Epithelial cell of proximal tubule (primary cell): ENCODE data around the gene SLC2A13. TPM values are rescaled to one million over a fixed set of nuclear protein-coding genes. Genes with fewer than 3 reads are reported as not detected.

Source experiments
- DNase-seq: peaks from one replicate; pipeline ENCODE4 v3.0.0-alpha.2; 2011; ENCODE audit warnings: low read depth
- H3K4me3 ChIP-seq: 2 replicates; pipeline ENCODE4 v1.5.1; 2011; ENCODE audit warnings: low read depth, mild to moderate bottlenecking, low read length
- total RNA-seq: library from RNA; depleted of rRNA; stranded (reverse); fragments of >200 nt; gene quantifications from 2 replicates; pipeline ENCODE4 v1.2.3, GENCODE V29; 2015
- TF ChIP-seq, protein P1 (sequence below): conservative IDR thresholded peaks from 2 replicates; pipeline ENCODE4 v1.5.1; 2012; ENCODE audit warnings: low read depth, mild to moderate bottlenecking, low read length

SLC2A13 gene
- total RNA-seq, 1 donor from 2014 or later: 4.6 TPM

DNA sequence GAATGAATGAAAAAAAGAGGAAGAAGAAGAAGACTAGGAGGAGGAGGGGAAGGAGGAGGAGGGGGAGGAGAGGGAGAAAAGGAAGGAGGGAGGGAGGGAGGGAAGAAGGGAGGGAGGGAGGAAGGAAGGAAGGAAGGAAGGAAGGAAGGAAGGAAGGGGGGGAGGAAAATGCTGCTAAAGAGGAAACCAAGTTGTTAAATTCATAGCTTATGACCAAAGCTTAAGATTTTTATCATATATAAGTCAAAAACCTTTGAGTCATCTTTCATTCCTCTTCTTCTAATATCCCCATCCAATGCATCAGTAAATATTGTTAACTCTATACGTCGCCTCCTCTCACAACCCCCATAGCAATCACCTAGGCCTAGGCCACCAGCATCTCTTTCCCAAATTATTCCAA lies 117.3 kb downstream of the SLC2A13 start:
- DNase-seq: no peak
- TF ChIP-seq, protein P1, sequence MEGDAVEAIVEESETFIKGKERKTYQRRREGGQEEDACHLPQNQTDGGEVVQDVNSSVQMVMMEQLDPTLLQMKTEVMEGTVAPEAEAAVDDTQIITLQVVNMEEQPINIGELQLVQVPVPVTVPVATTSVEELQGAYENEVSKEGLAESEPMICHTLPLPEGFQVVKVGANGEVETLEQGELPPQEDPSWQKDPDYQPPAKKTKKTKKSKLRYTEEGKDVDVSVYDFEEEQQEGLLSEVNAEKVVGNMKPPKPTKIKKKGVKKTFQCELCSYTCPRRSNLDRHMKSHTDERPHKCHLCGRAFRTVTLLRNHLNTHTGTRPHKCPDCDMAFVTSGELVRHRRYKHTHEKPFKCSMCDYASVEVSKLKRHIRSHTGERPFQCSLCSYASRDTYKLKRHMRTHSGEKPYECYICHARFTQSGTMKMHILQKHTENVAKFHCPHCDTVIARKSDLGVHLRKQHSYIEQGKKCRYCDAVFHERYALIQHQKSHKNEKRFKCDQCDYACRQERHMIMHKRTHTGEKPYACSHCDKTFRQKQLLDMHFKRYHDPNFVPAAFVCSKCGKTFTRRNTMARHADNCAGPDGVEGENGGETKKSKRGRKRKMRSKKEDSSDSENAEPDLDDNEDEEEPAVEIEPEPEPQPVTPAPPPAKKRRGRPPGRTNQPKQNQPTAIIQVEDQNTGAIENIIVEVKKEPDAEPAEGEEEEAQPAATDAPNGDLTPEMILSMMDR: no peak
- H3K4me3 ChIP-seq: no peak overlapping the region

DNA sequence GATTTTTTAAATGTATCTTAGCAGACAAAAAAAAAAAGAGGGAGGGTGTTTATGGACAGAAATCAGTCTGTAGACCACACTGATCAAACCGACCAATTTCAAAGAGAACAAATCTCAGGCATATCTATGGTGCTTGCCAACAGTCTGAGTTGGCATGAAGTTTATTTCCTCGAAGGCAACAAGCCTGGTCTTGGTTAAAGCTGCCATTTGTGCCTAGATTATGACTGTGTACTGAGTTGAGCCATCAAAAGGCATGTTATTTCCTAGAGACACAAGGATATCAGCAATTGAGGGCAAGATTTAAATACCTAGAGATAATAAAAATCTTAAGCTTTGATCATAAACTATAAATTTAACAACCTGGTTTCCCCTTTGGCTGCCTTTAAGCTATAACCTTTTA lies 119.2 kb downstream of the SLC2A13 start:
- TF ChIP-seq, protein P1: no peak
- no peak for DNase-seq
- no peak overlapping the region for H3K4me3 ChIP-seq

DNA sequence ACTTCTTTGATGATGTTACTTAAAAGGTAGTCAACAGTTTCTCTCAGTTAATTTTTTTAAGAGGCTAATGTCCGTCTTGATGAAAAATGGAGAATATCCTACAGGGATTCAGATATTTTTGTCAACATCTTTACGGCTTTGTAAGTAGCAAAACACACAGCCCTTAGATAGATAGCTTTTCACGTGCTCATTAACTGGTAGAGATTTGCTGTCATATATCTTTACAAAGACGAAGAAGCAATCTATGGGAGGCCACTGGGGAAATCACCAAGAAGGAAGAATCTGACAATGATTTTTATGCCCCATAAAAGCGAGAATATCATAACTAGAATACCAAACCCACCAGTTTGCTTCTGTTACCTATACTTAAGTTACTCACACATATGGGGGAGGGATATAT lies 121.2 kb downstream of the SLC2A13 start:
- H3K4me3 ChIP-seq: no peak overlapping the region
- no peak for DNase-seq
- TF ChIP-seq, protein P1: no peak

DNA sequence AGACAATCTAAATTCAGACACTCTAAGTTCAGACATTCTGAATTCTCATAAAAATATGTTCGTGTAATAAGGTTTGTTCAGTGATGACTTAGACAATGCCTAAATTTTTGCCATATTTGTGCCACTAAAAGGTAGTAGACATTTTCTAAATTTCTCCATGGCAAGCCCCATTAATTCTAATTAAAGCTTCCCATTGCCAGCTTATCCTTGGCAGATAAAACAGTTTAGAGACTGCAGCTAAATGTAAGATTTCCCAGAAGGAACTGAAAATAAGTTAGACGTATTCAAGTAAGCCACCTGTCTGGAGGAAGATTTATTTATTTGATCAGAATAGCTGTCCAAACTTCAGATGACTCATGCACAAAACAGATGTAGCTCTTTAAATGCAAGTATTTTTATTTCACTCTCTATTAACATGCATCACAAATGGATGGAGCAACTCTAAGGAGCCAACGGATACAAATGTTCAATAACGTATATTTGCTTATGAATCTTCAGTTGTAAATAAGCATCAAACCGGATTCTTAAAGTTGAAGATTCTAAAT lies 130.4 kb downstream of the SLC2A13 start:
- DNase-seq: no peak
- TF ChIP-seq, protein P1: no peak
- H3K4me3 ChIP-seq: no peak overlapping the region

DNA sequence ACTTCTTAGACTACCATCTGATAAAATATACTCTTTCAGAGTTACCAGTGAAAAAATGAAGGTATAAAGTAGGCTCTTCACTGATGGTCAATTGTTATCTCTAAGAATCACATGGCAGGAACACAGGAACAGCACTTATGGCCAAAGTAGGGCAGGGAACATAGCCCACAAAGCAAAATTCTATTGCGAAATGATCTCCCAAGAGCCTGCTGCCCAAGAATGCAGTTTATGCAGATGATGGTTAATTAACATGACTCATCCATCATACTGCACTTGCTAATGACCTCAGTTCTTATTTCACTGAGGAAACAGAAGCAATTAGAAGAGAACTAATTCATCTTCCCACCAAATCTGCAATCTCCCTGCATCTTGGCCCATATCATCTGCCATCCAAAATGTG lies 133.8 kb downstream of the SLC2A13 start:
- TF ChIP-seq, protein P1: no peak
- no peak overlapping the region for H3K4me3 ChIP-seq
- peak; percentile 59 for DNase-seq

DNA sequence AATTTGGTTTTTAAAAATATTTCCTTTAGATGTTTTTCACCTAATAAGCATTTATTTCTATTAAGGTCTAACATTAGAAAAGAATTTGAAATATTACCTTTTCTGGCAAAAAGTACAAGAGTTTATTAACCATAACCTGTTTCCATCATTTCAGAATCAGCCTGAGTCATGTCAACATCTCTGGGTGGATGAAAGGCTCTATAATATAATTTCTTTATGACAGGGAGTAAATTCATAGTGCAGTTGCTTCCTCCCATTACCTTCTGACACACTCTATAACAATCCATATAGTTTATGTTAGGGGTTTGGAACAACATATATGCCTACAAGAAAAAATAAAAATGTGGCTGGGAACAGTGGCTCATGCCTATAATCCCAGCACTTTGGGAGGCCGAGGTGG lies 134.5 kb downstream of the SLC2A13 start:
- H3K4me3 ChIP-seq: no peak overlapping the region
- DNase-seq: no peak
- TF ChIP-seq, protein P1: no peak

DNA sequence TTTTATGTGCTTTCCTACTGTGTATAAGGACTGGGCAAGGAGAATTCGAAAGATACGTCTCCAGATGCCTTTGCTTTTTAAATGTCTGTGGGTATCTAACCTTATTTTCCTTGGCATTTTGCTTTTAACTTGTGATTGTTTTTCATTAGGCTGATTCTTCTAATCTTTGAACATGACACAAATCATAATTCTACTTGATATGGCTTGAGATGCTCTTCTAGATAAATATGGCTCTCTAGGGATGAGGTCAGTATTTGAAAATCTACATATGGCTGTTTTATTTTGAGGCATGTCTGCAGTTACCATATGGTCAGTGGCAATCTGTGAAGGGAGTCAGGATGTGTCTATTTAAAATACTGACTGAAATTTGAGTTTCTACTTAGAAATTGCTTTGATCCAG lies 139.2 kb downstream of the SLC2A13 start:
- TF ChIP-seq, protein P1: no peak
- no peak overlapping the region for H3K4me3 ChIP-seq
- no peak for DNase-seq
